Natural killer cell (primary cell): Measurements from ENCODE around the gene PGRMC2. TPM values are rescaled to one million over a fixed set of nuclear protein-coding genes. Genes with fewer than 3 reads are reported as not detected.

ENCODE experiments used
- ATAC-seq, 3 donors: fragments of 150-1000 bp in 2 of 3; fragments of 200-7000 bp in 1 of 3; cut with Tn5 transposase; 1 replicate in 1 of 3; 2 replicates in 2 of 3; pipeline ENCODE4 v1.10.0; 2021; ENCODE audit warnings: mild to moderate bottlenecking in 2 of 3, moderate library complexity in 2 of 3
- DNase-seq, 2 donors: peaks; one replicate each; pipeline versions ENCODE4 v3.0.0 to v3.0.0-alpha.2; 2013 to 2021; ENCODE audit warnings: mixed read lengths in 1 of 2
- H3K27ac ChIP-seq: one replicate; pipeline ENCODE4 v1.5.1; 2013; ENCODE audit warnings: mild to moderate bottlenecking, low read length
- H3K27me3 ChIP-seq: one replicate; pipeline ENCODE4 v1.6.1; 2013; ENCODE audit warnings: low read length; ENCODE audit not compliant: control insufficient read depth, insufficient read depth
- H3K36me3 ChIP-seq: one replicate; pipeline ENCODE4 v1.6.1; 2013; ENCODE audit warnings: low read length; ENCODE audit not compliant: control insufficient read depth, insufficient read depth
- H3K4me1 ChIP-seq: one replicate; pipeline ENCODE4 v1.6.1; 2013; ENCODE audit warnings: low read length; ENCODE audit not compliant: control insufficient read depth, insufficient read depth
- H3K4me3 ChIP-seq: one replicate; pipeline ENCODE4 v1.5.1; 2013; ENCODE audit warnings: low read length
- H3K9me3 ChIP-seq: one replicate; pipeline ENCODE4 v1.6.1; 2013; ENCODE audit warnings: low read length; ENCODE audit not compliant: control insufficient read depth, insufficient read depth
- H3K27ac Mint-ChIP-seq, 2 donors: one replicate each; pipeline ENCODE4 v1.8.0; 2022; ENCODE audit warnings: mild to moderate bottlenecking in 2 of 2, mixed read lengths in 2 of 2, moderate library complexity in 1 of 2
- H3K27me3 Mint-ChIP-seq, 2 donors: one replicate each; pipeline ENCODE4 v1.8.0; 2022; ENCODE audit warnings: low read depth in 2 of 2, mixed read lengths in 2 of 2
- H3K36me3 Mint-ChIP-seq: one replicate; pipeline ENCODE4 v1.8.0; 2022; ENCODE audit warnings: mixed read lengths
- H3K4me1 Mint-ChIP-seq, 2 donors: one replicate each; pipeline ENCODE4 v1.8.0; 2022; ENCODE audit warnings: mixed read lengths in 2 of 2
- H3K4me3 Mint-ChIP-seq: one replicate; pipeline ENCODE4 v1.8.0; 2022; ENCODE audit warnings: mild to moderate bottlenecking, moderate library complexity, mixed read lengths
- H3K9me3 Mint-ChIP-seq, 2 donors: one replicate each; pipeline ENCODE4 v1.8.0; 2022; ENCODE audit warnings: mixed read lengths in 2 of 2
- CTCF ChIP-seq: fragments of 200-600 bp; IDR thresholded peaks from one replicate; pipeline ENCODE4 v1.8.0; 2022; ENCODE audit warnings: antibody characterized with exemption
- WGBS: methylation state at CpG from one replicate; pipeline ENCODE4 v1.1.7; 2013; ENCODE audit warnings: missing lambda C conversion rate; ENCODE audit not compliant: insufficient coverage; 5-methylcytosine and 5-hydroxymethylcytosine counted together
- intact Hi-C: fragments of 100-400 bp; cut with micrococcal nuclease; formaldehyde crosslinking; loops from one replicate; pipeline ENCODE4 v1.14.2; 2022
- total RNA-seq, 4 donors: library from RNA; stranded (reverse); fragments of 120-200 nt in 1 of 4; gene quantifications; one replicate each; pipeline versions ENCODE4 v1.2.3 to v1.2.4, GENCODE V29; 2013 to 2022

Gene PGRMC2
- total RNA-seq, 3 donors from 2014 or later (not counting 1 experiment from before 2014, with no cell fraction given), result 42.0 to 58.6 (median 53.2) TPM

- no peak overlapping the region for H3K4me3 Mint-ChIP-seq
- intact Hi-C loops, result no loop called here
- DNase-seq (no peak), ATAC-seq (no peak)
- Histone ChIP-seq H3K4me3 (no peak overlapping the region), H3K36me3 (no peaks in the 10 kb centered on the region), H3K27ac (no peak overlapping the region), H3K27me3 (no peaks in the 10 kb centered on the region), H3K4me1 (no peaks in the 10 kb centered on the region), H3K9me3 (no peaks in the 10 kb centered on the region)
- 95% methylated on average over 4 of the region's 4 CpGs for WGBS
- no peaks in the 10 kb centered on the region for H3K27me3 Mint-ChIP-seq
- H3K36me3 Mint-ChIP-seq, result no peaks in the 10 kb centered on the region
- H3K9me3 Mint-ChIP-seq, result no peaks in the 10 kb centered on the region
- TF ChIP-seq CTCF, result no peak
- no peaks in the 10 kb centered on the region for H3K4me1 Mint-ChIP-seq
- H3K27ac Mint-ChIP-seq, result no peak overlapping the region
Observed at GRCh38 chr4:128303986-128304385, 16.4 kb upstream of the PGRMC2 start.

- H3K4me3 Mint-ChIP-seq, result no peak overlapping the region
- intact Hi-C loops, result no loop called here
- Histone ChIP-seq H3K4me3 (no peak overlapping the region), H3K4me1 (no peaks in the 10 kb centered on the region), H3K27ac (no peak overlapping the region), H3K27me3 (no peaks in the 10 kb centered on the region), H3K36me3 (no peaks in the 10 kb centered on the region), H3K9me3 (no peaks in the 10 kb centered on the region)
- no peak for TF ChIP-seq CTCF
- ATAC-seq (no peak), DNase-seq (no peak)
- H3K27ac Mint-ChIP-seq, result no peak overlapping the region
- H3K9me3 Mint-ChIP-seq, result no peaks in the 10 kb centered on the region
- H3K36me3 Mint-ChIP-seq, result no peaks in the 10 kb centered on the region
- no peaks in the 10 kb centered on the region for H3K4me1 Mint-ChIP-seq
- H3K27me3 Mint-ChIP-seq, result no peaks in the 10 kb centered on the region
- 100% methylated on average over 2 of the region's 2 CpGs for WGBS
Observed at GRCh38 chr4:128303405-128303785, 15.8 kb upstream of the PGRMC2 start.

GRCh38 chr4:128301979-128302378 is 14.4 kb upstream of the PGRMC2 start:
- 97% methylated on average over 2 of the region's 2 CpGs for WGBS
- Histone ChIP-seq H3K9me3 (no peaks in the 10 kb centered on the region), H3K4me3 (no peak overlapping the region), H3K36me3 (no peaks in the 10 kb centered on the region), H3K4me1 (no peaks in the 10 kb centered on the region), H3K27ac (no peak overlapping the region), H3K27me3 (no peaks in the 10 kb centered on the region)
- ATAC-seq (no peak), DNase-seq (no peak)
- Mint-ChIP-seq H3K27ac (no peak overlapping the region), H3K4me1 (no peaks in the 10 kb centered on the region), H3K9me3 (no peaks in the 10 kb centered on the region), H3K36me3 (no peaks in the 10 kb centered on the region), H3K27me3 (no peaks in the 10 kb centered on the region), H3K4me3 (no peak overlapping the region)
- intact Hi-C loops, result no loop called here
- no peak for TF ChIP-seq CTCF

- Histone ChIP-seq H3K36me3 (no peaks in the 10 kb centered on the region), H3K27ac (no peak overlapping the region), H3K4me3 (no peak overlapping the region), H3K27me3 (no peaks in the 10 kb centered on the region), H3K9me3 (no peaks in the 10 kb centered on the region), H3K4me1 (no peaks in the 10 kb centered on the region)
- H3K4me1 Mint-ChIP-seq, result no peaks in the 10 kb centered on the region
- H3K27ac Mint-ChIP-seq, result no peak overlapping the region
- H3K9me3 Mint-ChIP-seq, result no peaks in the 10 kb centered on the region
- no peak for DNase-seq
- intact Hi-C loops, result no loop called here
- WGBS, result no CpG with 5 or more reads among the region's 1 CpG
- H3K27me3 Mint-ChIP-seq, result no peaks in the 10 kb centered on the region
- no peak for ATAC-seq
- TF ChIP-seq CTCF, result no peak
- H3K4me3 Mint-ChIP-seq, result no peak overlapping the region
- no peaks in the 10 kb centered on the region for H3K36me3 Mint-ChIP-seq
Observed at GRCh38 chr4:128299848-128300247, 12.2 kb upstream of the PGRMC2 start.
